HG03439 (cell line): ENCODE measurements around the gene PRR15.

Experiments
- ATAC-seq: cut with Tn5 transposase; IDR thresholded peaks from one replicate; pipeline ENCODE4 v1.9.1; 2021; ENCODE audit warnings: mild to moderate bottlenecking, moderate library complexity; ENCODE audit not compliant: unreplicated experiment

Gene PRR15

GRCh38 chr7:29607889-29608288 is 44.3 kb downstream of the PRR15 start:
- ATAC-seq = no peak

GRCh38 chr7:29609162-29610037 is 45.8 kb downstream of the PRR15 start:
- ATAC-seq = no peak

DNA sequence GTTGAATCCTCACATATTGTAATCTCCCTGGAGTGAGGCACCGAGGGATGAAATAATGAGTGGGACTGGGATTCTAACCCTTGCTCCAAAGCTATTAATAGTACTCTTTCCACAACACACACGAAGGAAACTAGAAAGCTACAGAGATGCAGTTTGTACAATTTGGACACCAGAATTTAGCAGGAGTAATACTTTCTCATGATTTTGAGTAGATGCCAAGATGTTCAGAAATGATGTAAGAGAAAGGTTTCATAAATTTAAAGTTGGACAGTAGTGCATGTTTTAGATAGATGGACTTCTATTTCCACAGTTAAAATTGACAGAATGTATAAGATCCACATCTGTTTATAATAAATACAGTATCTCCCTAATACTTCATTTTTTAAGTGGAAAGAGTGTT is 46.5 kb downstream of the PRR15 start:
- ATAC-seq = no peak

DNA sequence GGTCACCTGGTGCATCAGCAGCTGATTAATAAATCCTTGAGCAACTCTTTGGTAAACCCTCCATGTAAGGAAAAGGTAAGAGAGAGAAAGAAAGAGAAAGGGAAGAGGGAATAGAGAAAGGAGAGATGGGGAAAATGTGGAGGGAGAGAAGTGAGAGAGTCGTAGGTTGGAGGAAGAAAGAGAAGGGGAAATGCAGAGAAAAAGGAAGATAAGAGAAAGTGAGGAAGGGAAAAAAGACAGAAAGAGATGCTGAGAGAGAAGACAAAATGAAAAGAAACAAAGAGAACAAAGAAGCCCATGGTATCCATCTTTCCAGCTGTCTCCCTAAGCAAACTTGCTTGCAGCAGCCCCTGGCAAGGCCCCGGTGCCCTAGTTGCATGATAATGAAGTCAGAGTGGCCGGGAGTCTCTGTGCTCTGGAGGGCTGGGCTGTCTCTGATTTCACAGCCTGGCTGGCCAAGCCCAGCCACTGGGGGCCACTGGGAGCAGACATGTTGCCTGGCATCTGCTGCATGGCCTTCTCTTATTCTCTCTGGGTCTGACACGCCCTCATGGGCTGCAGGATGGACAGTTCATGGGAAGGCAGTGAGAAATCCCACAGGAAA is 48.4 kb downstream of the PRR15 start:
- ATAC-seq = no peak

GRCh38 chr7:29612596-29612995 is 49.0 kb downstream of the PRR15 start:
- no peak for ATAC-seq

GRCh38 chr7:29613100-29613499 is 49.5 kb downstream of the PRR15 start:
- ATAC-seq = no peak

- no peak for ATAC-seq
Observed at GRCh38 chr7:29614229-29614628, 50.6 kb downstream of the PRR15 start.
